K562 treated with DMSO at 1 percent for 48 hours (cell line): Measurements from ENCODE around the gene TNC. TPM values are rescaled to one million over a fixed set of nuclear protein-coding genes. Genes with fewer than 3 reads are reported as not detected.

Experiments
- total RNA-seq: library from RNA; unstranded; fragments of 300-600 nt; gene quantifications from 2 replicates; pipeline ENCODE4 v1.2.3, GENCODE V29; 2022; ENCODE audit warnings: low replicate concordance; ENCODE audit errors: extremely low read depth

The TNC gene
- total RNA-seq = not detected in 2 replicates

GRCh38 chr9:115117999-115118878, at the start of gene TNC:
Gene TNC (minus strand): TSS chr9:115118157. CDS start chr9:115091018, 27,139 bp downstream.

Other genes starting within 250 kb of the TNC start
- not detected in 2 replicates for gene TNFSF8, start 187.6 kb downstream of the TNC start, total RNA-seq